LNCAP (cell line): ENCODE data around the gene EME1.

Experiments
- CTCF ChIP-seq: fragments of 450-650 bp; IDR thresholded peaks from 2 replicates; pipeline ENCODE4 v1.5.1; 2017; ENCODE audit warnings: mild to moderate bottlenecking

EME1 gene

DNA sequence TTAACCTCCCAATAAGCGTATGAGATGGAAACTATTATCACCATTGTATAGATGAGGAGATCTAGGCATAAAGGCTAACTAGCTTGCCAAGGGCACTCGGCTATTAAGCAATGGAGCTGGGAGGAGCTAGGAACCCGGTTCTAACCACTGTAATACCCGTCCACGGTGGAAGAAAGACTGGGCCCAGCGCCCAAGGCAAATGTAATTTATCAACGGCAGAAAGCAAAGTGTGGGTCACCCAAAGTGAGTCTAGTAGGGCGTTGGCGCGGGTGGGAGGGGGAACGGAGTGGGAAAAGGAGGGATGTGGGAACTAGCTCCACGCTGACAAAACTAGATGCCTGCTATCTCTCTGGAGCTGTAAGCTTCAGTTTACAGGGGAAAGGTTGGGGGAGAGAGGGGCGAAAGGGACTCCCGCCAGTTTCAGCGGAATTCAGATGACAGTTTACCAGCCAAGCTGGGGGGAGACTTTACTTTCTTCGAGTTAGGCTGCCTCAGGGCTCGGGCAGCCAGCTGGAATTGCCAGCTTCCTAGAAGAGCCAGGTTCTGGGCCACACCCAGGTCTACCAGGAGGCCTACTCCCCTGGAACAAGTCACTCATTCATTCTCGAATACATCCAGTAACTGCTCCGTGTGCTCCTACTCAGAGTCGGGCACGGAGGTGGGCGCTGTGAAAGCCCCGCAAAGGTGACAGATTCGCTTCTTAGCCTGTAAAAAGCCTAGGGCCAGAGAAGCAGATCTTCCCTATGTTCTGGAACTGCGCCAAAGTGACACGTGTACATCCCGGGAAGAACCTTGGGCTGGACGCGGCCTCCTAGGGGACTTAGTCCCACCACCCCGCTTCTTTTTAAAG, 23.5 kb downstream of the EME1 start:
- no peak for TF ChIP-seq CTCF

- peak; percentile 98 for TF ChIP-seq CTCF
Observed at GRCh38 chr17:50397111-50397918, 24.3 kb downstream of the EME1 start, which contains the start of gene LRRC59. Gene LRRC59, minus strand, starts transcription at chr17:50397523. Its CDS starts 206 bp downstream, at chr17:50397317.

DNA sequence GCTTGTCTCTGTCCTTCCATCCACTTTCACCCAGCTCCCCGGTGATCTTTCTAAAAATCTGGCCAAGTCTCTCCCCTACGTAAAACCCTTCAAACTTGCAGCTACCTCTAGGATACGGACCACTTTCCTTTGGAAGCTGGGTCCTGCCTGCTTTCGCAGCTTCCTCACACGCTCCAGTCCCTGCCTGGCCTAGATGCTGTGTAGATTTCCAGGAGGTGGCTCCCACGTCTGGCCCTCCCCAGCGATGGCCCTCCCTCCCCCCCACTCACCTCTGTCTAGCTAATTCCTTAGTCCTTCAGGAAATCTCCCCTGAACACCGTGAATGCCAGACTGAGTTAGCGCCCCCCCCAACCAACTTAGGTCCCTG, 24.9 kb downstream of the EME1 start:
- no peak for TF ChIP-seq CTCF

GRCh38 chr17:50406578-50406977, 33.5 kb downstream of the EME1 start:
- TF ChIP-seq CTCF: no peak

GRCh38 chr17:50407921-50408320, 34.9 kb downstream of the EME1 start:
- TF ChIP-seq CTCF: no peak

DNA sequence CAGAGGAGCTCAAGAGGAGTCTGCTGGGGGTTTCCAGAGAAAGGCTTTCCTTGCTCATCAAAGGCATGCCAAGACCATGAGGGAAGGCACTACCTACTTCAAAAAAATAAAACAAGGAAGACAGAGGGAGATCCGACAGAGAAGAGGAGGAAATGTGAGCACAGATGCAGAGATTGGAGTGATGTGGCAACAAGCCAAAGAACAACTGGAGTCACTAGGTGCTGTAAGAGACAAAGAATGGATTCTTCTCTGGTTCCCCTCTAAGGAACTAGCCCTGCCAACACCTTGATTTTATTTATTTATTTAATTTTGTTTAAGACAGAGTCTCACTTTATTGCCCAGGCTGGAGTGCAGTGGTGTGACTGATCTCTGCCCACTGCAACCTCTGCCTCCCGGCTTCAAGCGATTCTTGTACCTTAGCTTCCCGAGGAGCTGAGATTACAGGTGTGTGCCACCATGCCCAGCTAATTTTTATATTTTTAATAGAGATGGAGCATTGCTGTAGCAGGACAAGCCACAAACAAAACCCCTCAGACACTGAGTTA, 39.2 kb downstream of the EME1 start:
- TF ChIP-seq CTCF: no peak

- no peak for TF ChIP-seq CTCF
Observed at GRCh38 chr17:50414808-50415207, 41.8 kb downstream of the EME1 start.
